Urothelium cell line (cell line): ENCODE results near the gene SLC6A17.

Source experiments
- DNase-seq: peaks from one replicate; pipeline ENCODE4 v3.0.0; 2011; ENCODE audit warnings: low spot score, mixed read lengths
- FAIRE-seq: peaks from 2 replicates; lab custom pipeline; 2011; peaks lifted over from hg19 to GRCh38; lab: Jason Lieb, UNC

SLC6A17 gene

GRCh38 chr1:110215621-110216515, 65.6 kb downstream of the SLC6A17 start:
- DNase-seq (no peak), FAIRE-seq (no peak)

GRCh38 chr1:110216844-110217444, 66.7 kb downstream of the SLC6A17 start:
- FAIRE-seq (no peak), DNase-seq (no peak)

DNA sequence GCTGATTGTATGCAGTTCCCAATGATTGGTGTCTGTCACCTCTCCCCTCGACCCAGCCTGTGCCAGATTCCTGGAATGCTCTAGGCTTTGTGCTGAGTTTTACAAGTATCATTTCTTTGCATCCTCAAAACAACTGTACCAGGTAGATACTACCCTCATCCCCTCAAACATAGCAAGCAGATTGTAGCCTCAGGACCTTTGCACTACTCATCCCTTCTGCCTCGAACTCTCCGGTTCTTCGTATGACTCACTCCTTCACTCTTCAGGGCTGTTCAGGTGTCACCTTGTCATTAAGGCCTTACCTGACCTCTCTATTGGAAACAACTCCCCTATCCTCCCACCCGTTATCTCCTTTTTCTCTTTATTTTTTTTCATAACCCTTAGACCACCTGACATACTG, 67.8 kb downstream of the SLC6A17 start:
- DNase-seq (no peak), FAIRE-seq (peak; percentile 42)

DNA sequence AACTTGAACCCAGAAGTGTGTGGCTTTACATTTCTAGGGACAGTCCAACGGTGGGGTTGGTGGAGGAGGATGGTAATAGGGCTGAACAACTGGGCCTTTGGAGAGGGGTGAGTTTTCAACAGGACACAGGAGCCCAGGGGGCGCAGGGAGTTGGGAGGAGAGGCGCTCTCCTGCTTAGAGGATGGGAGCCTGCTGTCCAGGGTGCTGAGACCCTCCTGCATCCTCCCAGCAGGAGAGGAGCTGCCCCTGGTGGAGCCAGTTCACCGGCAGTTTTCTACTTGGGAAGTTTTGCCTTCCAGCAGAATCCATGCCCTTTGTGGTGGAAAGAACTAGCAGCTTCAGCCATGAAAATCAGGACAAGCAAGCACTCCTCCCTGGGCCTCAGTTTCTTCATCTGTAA, 68.4 kb downstream of the SLC6A17 start:
- no peak for DNase-seq
- no peak for FAIRE-seq

GRCh38 chr1:110220324-110220723, 70.0 kb downstream of the SLC6A17 start:
- FAIRE-seq (no peak), DNase-seq (no peak)

DNA sequence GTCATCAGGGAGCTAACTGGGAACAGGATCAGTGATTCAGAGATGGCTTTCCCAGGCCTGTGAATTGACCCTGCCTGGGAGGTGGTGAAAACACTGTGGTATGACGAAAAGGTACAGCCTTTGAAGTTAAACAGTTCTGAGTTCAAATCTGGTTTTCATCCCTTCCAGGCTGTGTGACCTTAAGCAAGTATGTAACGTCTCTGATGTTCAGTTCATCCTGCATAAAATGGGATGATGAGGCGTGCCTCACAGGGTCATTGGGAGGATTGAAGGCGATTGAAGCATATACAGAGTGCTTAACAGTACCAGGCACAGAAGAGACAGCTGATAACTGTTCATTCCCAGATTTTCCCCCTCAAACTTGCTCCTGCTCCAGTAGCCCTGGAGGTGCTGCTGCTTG, 70.8 kb downstream of the SLC6A17 start:
- DNase-seq, result no peak
- FAIRE-seq, result no peak

DNA sequence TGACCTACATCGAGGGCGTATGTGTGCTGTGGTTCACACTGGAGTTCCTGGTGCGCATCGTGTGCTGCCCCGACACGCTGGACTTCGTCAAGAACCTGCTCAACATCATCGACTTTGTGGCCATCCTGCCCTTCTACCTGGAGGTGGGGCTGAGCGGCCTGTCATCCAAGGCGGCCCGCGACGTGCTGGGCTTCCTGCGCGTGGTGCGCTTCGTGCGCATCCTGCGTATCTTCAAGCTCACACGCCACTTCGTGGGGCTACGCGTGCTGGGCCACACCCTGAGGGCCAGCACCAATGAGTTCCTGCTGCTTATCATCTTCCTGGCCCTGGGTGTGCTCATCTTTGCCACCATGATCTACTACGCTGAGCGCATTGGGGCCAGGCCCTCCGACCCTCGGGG, 72.8 kb downstream of the SLC6A17 start:
- DNase-seq (no peak), FAIRE-seq (peak; percentile 71)

DNA sequence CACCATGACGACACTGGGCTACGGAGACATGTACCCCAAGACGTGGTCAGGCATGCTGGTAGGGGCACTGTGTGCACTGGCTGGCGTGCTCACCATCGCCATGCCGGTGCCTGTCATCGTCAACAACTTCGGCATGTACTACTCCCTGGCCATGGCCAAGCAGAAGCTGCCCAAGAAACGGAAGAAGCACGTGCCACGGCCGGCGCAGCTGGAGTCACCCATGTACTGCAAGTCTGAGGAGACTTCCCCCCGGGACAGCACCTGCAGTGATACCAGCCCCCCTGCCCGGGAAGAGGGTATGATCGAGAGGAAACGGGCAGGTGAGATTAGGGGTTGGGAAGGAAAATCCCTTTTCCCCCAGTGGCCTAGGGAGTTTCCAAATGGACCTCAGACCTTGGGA, 73.3 kb downstream of the SLC6A17 start:
- DNase-seq (no peak), FAIRE-seq (no peak)

DNA sequence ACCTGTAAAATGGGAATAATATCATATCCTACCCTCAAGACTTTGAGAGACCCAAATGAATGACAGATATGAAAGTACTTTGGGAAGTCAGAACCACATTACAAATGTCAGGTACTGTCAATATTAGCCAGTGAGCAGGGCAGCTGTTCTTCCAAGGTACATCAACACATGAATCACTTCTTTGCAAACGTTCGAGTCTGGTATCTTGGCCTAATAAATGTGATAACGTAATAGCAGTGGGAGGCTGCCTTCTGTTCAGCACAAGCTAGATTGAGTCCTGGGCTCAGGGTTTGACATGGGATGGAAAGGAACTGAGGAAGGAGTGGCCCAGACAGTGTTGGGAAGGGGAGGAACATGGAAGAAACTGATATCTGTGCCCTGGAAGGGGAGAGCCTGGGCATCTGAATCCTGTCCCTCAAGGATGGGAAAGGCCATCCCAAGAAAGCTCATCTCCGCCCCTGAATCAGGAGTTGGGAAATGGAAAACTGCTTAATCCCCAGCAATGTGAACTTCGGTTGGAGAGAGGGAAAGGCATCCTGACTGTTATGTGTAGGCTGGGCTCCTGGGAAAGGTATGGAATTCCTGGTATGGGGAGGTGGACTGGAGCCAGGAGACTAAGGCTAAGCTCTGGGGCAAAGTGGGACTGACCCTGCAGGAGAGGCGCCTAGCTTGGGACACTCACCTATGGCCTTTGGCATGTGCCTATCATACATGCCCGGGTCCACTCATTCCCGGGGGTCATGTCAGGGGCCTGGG, 74.1 kb downstream of the SLC6A17 start:
- FAIRE-seq (no peak), DNase-seq (no peak)

- DNase-seq (no peak), FAIRE-seq (no peak)
Observed at GRCh38 chr1:110225212-110225611, 74.9 kb downstream of the SLC6A17 start.

- no peak for FAIRE-seq
- no peak for DNase-seq
Observed at GRCh38 chr1:110225756-110226404, 75.6 kb downstream of the SLC6A17 start.

- no peak for FAIRE-seq
Observed at GRCh38 chr1:110227774-110228173, 77.5 kb downstream of the SLC6A17 start.

GRCh38 chr1:110228381-110228780, 78.1 kb downstream of the SLC6A17 start:
- FAIRE-seq (no peak), DNase-seq (no peak)

More at GRCh38 chr1:110227774-110228173, 77.5 kb downstream of the SLC6A17 start:
- no peak for DNase-seq

- FAIRE-seq, result no peak
- DNase-seq, result no peak
Observed at GRCh38 chr1:110228869-110229268, 78.6 kb downstream of the SLC6A17 start.

- FAIRE-seq (no peak), DNase-seq (no peak)
Observed at GRCh38 chr1:110229348-110230001, 79.2 kb downstream of the SLC6A17 start.

GRCh38 chr1:110230381-110231199, 80.3 kb downstream of the SLC6A17 start:
- DNase-seq (no peak), FAIRE-seq (no peak)

DNA sequence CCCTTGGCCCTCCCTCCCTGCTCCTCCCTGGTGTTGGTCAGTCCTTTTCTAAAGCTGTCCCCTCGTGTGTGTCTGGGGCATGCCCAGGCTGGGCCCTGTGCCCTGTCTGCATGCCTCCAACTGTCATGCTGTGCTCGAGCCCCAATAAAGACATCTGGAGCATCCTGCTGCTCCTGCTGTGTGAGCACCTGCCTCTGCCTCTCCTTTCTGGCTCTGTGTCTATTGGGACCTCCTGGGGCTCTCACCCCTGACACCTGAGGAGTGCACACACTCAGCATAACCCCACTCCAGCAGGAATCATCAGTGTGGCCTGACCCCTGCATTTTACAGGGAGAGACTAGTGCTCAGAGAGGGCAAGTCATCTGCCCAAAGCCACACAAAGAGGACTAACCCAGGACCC, 83.6 kb downstream of the SLC6A17 start:
- no peak for FAIRE-seq

DNA sequence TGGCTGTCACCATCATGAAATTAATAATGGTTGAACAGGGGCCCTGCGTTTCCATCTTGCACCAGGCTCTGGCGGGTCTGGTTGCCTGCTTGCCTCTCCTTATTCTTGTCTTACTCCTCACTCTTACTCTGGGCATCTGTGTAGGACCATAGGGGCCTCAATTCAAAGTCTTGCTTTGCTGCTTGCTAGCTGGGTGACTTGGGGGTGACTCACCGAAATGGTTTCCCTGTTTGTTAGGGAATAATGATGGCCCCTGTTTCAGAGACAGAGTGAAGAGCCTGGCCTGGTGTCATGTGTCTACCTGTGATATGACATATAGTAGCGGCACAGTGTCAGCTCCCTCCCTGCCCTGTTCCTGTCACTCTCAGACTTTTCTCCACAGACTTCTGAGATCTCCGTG, 84.4 kb downstream of the SLC6A17 start:
- FAIRE-seq (no peak), DNase-seq (no peak)

More for the DNA sequence above, 83.6 kb downstream of the SLC6A17 start:
- no peak for DNase-seq

- DNase-seq, result no peak
- FAIRE-seq, result no peak
Observed at GRCh38 chr1:110235181-110235833, 85.0 kb downstream of the SLC6A17 start.
